Chondrocyte (in vitro differentiated cells): ENCODE results near the gene FOS. TPM values are rescaled to one million over a fixed set of nuclear protein-coding genes. Genes with fewer than 3 reads are reported as not detected.

Experiments used
- DNase-seq: peaks from one replicate; pipeline ENCODE4 v3.0.0; 2021; ENCODE audit warnings: mixed read lengths, low spot score
- H3K27ac Mint-ChIP-seq: one replicate; pipeline ENCODE4 v1.8.0; 2021; ENCODE audit warnings: mild to moderate bottlenecking, moderate library complexity, mixed read lengths; ENCODE audit not compliant: unreplicated experiment
- H3K27me3 Mint-ChIP-seq: 2 replicates; pipeline ENCODE4 v1.8.0; 2021; ENCODE audit warnings: low read depth, mixed read lengths
- H3K36me3 Mint-ChIP-seq: 2 replicates; pipeline ENCODE4 v1.8.0; 2021; ENCODE audit warnings: low read depth, mixed read lengths
- H3K4me1 Mint-ChIP-seq: 2 replicates; pipeline ENCODE4 v1.8.0; 2021; ENCODE audit warnings: low read depth, mild to moderate bottlenecking, mixed read lengths
- H3K4me3 Mint-ChIP-seq: one replicate; pipeline ENCODE4 v1.8.0; 2021; ENCODE audit warnings: mild to moderate bottlenecking, moderate library complexity, mixed read lengths; ENCODE audit not compliant: unreplicated experiment
- H3K9me3 Mint-ChIP-seq: 2 replicates; pipeline ENCODE4 v1.8.0; 2021; ENCODE audit warnings: low read depth, mixed read lengths
- total RNA-seq: library from RNA; stranded (reverse); gene quantifications from 3 replicates; pipeline ENCODE4 v1.2.1, GENCODE V29; 2021
- TF ChIP-seq, protein P1 (sequence below): fragments of 200-600 bp; sonication (generic); IDR thresholded peaks from 2 replicates; pipeline ENCODE4 v1.5.0; 2021; ENCODE audit warnings: antibody characterized with exemption, mild to moderate bottlenecking, moderate library complexity

Gene FOS
- total RNA-seq, 1 donor from 2014 or later: 152 TPM

DNA sequence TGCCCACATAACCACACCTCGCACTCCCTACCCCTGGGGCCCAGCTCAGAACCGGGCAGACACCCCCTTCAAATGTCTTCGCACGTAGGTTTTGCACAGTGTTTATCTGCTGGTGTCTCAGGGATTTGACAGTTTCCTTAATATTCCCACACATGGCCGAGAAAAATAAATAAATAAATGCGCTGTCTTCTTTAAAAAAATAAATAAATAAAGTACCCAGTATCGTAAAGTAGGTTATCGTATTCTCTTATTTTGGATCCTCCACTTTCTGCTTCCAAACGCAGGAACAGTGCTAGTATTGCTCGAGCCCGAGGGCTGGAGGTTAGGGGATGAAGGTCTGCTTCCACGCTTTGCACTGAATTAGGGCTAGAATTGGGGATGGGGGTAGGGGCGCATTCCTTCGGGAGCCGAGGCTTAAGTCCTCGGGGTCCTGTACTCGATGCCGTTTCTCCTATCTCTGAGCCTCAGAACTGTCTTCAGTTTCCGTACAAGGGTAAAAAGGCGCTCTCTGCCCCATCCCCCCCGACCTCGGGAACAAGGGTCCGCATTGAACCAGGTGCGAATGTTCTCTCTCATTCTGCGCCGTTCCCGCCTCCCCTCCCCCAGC lies 710 bp upstream of the FOS start:
- Mint-ChIP-seq H3K4me3 (peak overlapping the region; percentile 79), H3K27me3 (no peaks in the 10 kb centered on the region), H3K4me1 (peaks cover 58% of the 10 kb centered on the region), H3K36me3 (peaks cover 19% of the 10 kb centered on the region), H3K27ac (peak overlapping the region; percentile 96), H3K9me3 (no peaks in the 10 kb centered on the region)
- no peak for DNase-seq
- TF ChIP-seq, protein P1, sequence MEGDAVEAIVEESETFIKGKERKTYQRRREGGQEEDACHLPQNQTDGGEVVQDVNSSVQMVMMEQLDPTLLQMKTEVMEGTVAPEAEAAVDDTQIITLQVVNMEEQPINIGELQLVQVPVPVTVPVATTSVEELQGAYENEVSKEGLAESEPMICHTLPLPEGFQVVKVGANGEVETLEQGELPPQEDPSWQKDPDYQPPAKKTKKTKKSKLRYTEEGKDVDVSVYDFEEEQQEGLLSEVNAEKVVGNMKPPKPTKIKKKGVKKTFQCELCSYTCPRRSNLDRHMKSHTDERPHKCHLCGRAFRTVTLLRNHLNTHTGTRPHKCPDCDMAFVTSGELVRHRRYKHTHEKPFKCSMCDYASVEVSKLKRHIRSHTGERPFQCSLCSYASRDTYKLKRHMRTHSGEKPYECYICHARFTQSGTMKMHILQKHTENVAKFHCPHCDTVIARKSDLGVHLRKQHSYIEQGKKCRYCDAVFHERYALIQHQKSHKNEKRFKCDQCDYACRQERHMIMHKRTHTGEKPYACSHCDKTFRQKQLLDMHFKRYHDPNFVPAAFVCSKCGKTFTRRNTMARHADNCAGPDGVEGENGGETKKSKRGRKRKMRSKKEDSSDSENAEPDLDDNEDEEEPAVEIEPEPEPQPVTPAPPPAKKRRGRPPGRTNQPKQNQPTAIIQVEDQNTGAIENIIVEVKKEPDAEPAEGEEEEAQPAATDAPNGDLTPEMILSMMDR: no peak

DNA sequence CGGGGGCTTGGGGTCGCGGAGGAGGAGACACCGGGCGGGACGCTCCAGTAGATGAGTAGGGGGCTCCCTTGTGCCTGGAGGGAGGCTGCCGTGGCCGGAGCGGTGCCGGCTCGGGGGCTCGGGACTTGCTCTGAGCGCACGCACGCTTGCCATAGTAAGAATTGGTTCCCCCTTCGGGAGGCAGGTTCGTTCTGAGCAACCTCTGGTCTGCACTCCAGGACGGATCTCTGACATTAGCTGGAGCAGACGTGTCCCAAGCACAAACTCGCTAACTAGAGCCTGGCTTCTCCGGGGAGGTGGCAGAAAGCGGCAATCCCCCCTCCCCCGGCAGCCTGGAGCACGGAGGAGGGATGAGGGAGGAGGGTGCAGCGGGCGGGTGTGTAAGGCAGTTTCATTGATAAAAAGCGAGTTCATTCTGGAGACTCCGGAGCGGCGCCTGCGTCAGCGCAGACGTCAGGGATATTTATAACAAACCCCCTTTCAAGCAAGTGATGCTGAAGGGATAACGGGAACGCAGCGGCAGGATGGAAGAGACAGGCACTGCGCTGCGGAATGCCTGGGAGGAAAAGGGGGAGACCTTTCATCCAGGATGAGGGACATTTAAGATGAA lies 630 bp downstream of the FOS start:
- no peaks in the 10 kb centered on the region for H3K27me3 Mint-ChIP-seq
- no peak for DNase-seq

DNA sequence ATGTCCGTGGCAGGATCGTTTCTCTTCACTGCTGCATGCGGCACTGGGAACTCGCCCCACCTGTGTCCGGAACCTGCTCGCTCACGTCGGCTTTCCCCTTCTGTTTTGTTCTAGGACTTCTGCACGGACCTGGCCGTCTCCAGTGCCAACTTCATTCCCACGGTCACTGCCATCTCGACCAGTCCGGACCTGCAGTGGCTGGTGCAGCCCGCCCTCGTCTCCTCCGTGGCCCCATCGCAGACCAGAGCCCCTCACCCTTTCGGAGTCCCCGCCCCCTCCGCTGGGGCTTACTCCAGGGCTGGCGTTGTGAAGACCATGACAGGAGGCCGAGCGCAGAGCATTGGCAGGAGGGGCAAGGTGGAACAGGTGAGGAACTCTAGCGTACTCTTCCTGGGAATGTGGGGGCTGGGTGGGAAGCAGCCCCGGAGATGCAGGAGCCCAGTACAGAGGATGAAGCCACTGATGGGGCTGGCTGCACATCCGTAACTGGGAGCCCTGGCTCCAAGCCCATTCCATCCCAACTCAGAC lies 1.2 kb downstream of the FOS start:
- TF ChIP-seq, protein P1: no peak
- no peaks in the 10 kb centered on the region for H3K27me3 Mint-ChIP-seq
- peaks cover 19% of the 10 kb centered on the region for H3K36me3 Mint-ChIP-seq
- no peaks in the 10 kb centered on the region for H3K9me3 Mint-ChIP-seq
- H3K27ac Mint-ChIP-seq: peak overlapping the region; percentile 99
- peaks cover 43% of the 10 kb centered on the region for H3K4me1 Mint-ChIP-seq
- H3K4me3 Mint-ChIP-seq: peak overlapping the region; percentile 79
- no peak for DNase-seq

More for the DNA sequence above, 630 bp downstream of the FOS start:
- peak overlapping the region; percentile 79 for H3K4me3 Mint-ChIP-seq
- peaks cover 45% of the 10 kb centered on the region for H3K4me1 Mint-ChIP-seq
- no peaks in the 10 kb centered on the region for H3K9me3 Mint-ChIP-seq
- TF ChIP-seq, protein P1: no peak
- peak overlapping the region; percentile 99 for H3K27ac Mint-ChIP-seq
- peaks cover 19% of the 10 kb centered on the region for H3K36me3 Mint-ChIP-seq

DNA sequence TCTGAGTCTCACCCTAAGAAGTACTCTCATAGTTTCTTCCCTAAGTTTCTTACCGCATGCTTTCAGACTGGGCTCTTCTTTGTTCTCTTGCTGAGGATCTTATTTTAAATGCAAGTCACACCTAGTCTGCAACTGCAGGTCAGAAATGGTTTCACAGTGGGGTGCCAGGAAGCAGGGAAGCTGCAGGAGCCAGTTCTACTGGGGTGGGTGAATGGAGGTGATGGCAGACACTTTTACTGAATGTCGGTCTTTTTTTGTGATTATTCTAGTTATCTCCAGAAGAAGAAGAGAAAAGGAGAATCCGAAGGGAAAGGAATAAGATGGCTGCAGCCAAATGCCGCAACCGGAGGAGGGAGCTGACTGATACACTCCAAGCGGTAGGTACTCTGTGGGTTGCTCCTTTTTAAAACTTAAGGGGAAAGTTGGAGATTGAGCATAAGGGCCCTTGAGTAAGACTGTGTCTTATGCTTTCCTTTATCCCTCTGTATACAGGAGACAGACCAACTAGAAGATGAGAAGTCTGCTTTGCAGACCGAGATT lies 1.7 kb downstream of the FOS start:
- H3K4me3 Mint-ChIP-seq: peak overlapping the region; percentile 79
- H3K9me3 Mint-ChIP-seq: no peaks in the 10 kb centered on the region
- H3K4me1 Mint-ChIP-seq: peaks cover 39% of the 10 kb centered on the region
- DNase-seq: no peak
- TF ChIP-seq, protein P1: no peak
- H3K27me3 Mint-ChIP-seq: no peaks in the 10 kb centered on the region
- peak overlapping the region; percentile 8 for H3K27ac Mint-ChIP-seq
- H3K36me3 Mint-ChIP-seq: peaks cover 19% of the 10 kb centered on the region

DNA sequence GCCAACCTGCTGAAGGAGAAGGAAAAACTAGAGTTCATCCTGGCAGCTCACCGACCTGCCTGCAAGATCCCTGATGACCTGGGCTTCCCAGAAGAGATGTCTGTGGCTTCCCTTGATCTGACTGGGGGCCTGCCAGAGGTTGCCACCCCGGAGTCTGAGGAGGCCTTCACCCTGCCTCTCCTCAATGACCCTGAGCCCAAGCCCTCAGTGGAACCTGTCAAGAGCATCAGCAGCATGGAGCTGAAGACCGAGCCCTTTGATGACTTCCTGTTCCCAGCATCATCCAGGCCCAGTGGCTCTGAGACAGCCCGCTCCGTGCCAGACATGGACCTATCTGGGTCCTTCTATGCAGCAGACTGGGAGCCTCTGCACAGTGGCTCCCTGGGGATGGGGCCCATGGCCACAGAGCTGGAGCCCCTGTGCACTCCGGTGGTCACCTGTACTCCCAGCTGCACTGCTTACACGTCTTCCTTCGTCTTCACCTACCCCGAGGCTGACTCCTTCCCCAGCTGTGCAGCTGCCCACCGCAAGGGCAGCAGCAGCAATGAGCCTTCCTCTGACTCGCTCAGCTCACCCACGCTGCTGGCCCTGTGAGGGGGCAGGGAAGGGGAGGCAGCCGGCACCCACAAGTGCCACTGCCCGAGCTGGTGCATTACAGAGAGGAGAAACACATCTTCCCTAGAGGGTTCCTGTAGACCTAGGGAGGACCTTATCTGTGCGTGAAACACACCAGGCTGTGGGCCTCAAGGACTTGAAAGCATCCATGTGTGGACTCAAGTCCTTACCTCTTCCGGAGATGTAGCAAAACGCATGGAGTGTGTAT lies 2.4 kb downstream of the FOS start:
- H3K27ac Mint-ChIP-seq: peak overlapping the region; percentile 8
- H3K36me3 Mint-ChIP-seq: peaks cover 19% of the 10 kb centered on the region
- no peaks in the 10 kb centered on the region for H3K27me3 Mint-ChIP-seq
- H3K9me3 Mint-ChIP-seq: no peaks in the 10 kb centered on the region
- TF ChIP-seq, protein P1: no peak
- peaks cover 39% of the 10 kb centered on the region for H3K4me1 Mint-ChIP-seq
- peak overlapping the region; percentile 79 for H3K4me3 Mint-ChIP-seq
- DNase-seq: no peak
